GM18505 (cell line): Measurements from ENCODE around the gene RPL41.
"Not testable (repeated sequence)": the region's sequence is repeated elsewhere in the genome, so short reads cannot be mapped to it uniquely, and the experiment has no call there.

ENCODE experiments used
- ATAC-seq: cut with Tn5 transposase; IDR thresholded peaks from one replicate; pipeline ENCODE4 v1.9.1; 2021; ENCODE audit not compliant: unreplicated experiment
- POLR2A ChIP-seq: IDR thresholded peaks from 4 replicates; pipeline ENCODE4 v1.6.1; 2011; ENCODE audit warnings: borderline replicate concordance; ENCODE audit not compliant: insufficient read depth, insufficient read length; ENCODE audit errors: extremely low read depth

The RPL41 gene

DNA sequence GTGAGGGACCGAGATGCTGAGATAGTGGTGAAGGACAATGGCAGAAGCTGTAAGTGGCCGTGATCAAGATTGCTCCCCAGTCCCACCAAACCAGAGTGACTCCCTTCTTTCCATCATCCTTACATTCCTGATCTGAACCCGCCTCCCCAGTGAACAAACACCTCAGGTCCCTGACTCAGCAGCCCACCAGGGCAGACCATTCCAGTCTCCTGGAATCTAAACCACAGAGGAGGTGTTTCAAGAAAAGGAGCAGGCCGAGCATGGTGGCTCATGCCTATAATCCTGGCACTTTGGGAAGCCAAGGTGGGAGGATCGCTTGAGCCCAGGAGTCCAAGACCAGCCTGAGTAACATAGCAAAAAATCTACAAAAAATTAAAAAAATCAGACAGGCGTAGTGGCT is 29.8 kb upstream of the RPL41 start:
- no peak for ATAC-seq
- TF ChIP-seq POLR2A = no peak

- no peak for TF ChIP-seq POLR2A
- ATAC-seq = no peak
These were observed 29.2 kb upstream of the RPL41 start for GRCh38 chr12:56087220-56087619.

- ATAC-seq = no peak
- no peak for TF ChIP-seq POLR2A
These were observed 18.7 kb upstream of the RPL41 start for GRCh38 chr12:56097738-56098137.

DNA sequence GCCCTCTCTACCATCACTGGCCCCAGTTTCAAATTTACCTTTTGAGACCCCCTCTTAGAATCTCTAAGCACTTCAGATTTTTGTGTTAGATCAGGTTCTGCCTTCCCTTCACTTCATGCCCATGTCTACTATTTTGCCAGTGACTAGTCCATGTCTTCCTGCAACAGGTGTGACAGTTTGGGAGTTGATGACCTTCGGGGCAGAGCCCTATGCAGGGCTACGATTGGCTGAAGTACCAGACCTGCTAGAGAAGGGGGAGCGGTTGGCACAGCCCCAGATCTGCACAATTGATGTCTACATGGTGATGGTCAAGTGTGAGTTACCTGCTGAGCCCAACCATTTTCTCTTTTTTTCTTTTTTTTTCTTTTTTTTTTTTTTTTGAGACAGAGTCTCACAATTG is 17.8 kb upstream of the RPL41 start:
- ATAC-seq = no peak
- no peak for TF ChIP-seq POLR2A

DNA sequence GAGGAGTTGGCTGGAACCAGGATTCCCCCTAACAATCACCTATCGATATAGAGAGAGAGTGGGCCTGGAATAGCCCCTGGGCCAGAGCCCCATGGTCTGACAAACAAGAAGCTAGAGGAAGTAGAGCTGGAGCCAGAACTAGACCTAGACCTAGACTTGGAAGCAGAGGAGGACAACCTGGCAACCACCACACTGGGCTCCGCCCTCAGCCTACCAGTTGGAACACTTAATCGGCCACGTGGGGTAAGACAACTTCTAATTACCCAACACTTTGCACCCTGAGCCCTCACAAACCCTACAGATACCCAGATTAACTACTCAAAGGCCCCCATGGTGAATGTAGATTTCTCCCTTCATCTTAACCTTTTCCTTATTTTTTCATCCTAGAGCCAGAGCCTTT is 16.6 kb upstream of the RPL41 start:
- ATAC-seq = no peak
- TF ChIP-seq POLR2A = no peak

- TF ChIP-seq POLR2A = no peak
- ATAC-seq = no peak
These were observed 15.4 kb upstream of the RPL41 start for GRCh38 chr12:56101045-56101444.

- TF ChIP-seq POLR2A = no peak
- ATAC-seq = no peak
These were observed 13.8 kb upstream of the RPL41 start for GRCh38 chr12:56102683-56103065.

DNA sequence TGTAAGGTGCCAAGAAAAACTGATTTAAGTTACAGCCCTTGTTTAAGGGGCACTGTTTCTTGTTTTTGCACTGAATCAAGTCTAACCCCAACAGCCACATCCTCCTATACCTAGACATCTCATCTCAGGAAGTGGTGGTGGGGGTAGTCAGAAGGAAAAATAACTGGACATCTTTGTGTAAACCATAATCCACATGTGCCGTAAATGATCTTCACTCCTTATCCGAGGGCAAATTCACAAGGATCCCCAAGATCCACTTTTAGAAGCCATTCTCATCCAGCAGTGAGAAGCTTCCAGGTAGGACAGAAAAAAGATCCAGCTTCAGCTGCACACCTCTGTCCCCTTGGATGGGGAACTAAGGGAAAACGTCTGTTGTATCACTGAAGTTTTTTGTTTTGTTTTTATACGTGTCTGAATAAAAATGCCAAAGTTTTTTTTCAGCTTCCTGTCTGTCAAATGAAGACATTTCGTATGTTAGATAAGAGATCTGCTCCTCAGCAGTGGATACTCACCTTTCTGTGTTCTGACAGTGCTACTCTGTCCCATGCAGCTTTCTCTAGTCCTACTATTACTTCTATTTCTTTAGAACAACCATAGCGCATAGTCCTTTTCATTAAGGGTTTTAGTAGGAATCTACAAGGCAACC is 13.2 kb upstream of the RPL41 start:
- no peak for ATAC-seq
- no peak for TF ChIP-seq POLR2A

GRCh38 chr12:56103823-56104108 is 12.7 kb upstream of the RPL41 start:
- no peak for TF ChIP-seq POLR2A
- no peak for ATAC-seq

GRCh38 chr12:56104109-56104814 is 12.2 kb upstream of the RPL41 start, which contains the start of gene PA2G4:
Gene PA2G4, plus strand, starts transcription at chr12:56104559. Its CDS starts 179 bp downstream, at chr12:56104738.
- peak; percentile 92 for TF ChIP-seq POLR2A
- ATAC-seq = peak; percentile 93

GRCh38 chr12:56104815-56105608 is 11.4 kb upstream of the RPL41 start:
- ATAC-seq = peak; percentile 9
- TF ChIP-seq POLR2A = peak; percentile 1

GRCh38 chr12:56105609-56105902 is 10.9 kb upstream of the RPL41 start:
- no peak for TF ChIP-seq POLR2A
- no peak for ATAC-seq

GRCh38 chr12:56107242-56107641 is 9.2 kb upstream of the RPL41 start:
- ATAC-seq = no peak
- no peak for TF ChIP-seq POLR2A

DNA sequence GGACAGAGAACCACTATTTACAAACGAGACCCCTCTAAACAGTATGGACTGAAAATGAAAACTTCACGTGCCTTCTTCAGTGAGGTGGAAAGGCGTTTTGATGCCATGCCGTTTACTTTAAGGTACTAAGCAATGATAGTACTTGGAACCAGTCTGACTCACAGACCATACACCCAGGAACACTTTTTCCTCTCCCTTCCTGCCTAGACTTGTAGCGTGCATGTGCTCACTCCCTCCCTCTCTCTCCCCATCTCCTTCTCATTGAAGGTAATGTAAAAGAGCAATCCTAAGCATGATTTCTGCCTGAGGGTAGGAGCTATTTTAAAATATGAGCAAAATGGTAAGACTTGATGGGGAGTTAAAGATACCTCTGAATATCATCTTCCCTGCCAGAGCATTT is 5.9 kb upstream of the RPL41 start:
- TF ChIP-seq POLR2A = no peak
- no peak for ATAC-seq

GRCh38 chr12:56114084-56114483 is 2.3 kb upstream of the RPL41 start:
- no peak for ATAC-seq
- TF ChIP-seq POLR2A = no peak

DNA sequence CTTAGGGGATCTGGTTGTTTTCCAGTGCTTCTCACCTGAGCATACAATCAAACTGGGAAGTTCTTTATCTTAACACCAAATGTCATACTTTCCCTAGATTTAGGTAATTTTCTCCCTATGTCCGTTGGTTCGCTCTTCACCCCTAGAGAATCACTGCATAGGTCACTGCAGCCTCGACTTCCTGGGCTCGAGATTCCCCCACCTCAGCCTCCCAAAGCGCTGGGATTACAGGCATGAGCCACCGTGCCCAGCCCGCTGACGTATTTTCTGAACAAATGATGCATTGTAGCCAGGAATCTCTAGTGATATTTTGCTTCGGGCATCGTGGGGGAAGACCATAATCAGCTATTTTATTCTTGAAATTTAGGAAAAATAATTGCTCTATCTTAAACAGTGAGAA is 1.1 kb upstream of the RPL41 start:
- ATAC-seq = no peak

DNA sequence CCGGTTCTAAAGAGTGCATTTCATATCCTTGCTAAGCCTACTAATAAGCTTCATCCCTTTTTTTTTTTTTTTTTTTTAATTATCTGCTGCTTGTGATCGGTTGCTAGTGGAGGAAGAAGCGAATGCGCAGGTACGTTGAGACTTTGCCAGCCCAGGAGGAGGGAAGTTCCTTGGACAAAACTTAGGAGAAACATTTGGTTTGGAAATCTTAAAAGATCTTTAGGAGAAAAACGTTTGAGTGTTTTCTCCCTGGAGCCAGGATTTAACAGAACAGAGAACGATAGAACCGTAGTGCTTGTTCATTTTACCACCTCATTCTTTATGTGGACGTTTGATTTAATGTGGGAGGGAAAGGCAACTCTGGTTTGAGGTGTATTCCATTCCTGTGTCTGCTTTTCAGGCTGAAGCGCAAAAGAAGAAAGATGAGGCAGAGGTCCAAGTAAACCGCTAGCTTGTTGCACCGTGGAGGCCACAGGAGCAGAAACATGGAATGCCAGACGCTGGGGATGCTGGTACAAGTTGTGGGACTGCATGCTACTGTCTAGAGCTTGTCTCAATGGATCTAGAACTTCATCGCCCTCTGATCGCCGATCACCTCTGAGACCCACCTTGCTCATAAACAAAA is 761 bp downstream of the RPL41 start:
- not testable (repeated sequence) for ATAC-seq

More for the DNA sequence above, 1.1 kb upstream of the RPL41 start:
- TF ChIP-seq POLR2A = no peak
